Measurements from ENCODE around the gene IL6ST.
"Not testable (repeated sequence)": the region's sequence is repeated elsewhere in the genome, so short reads cannot be mapped to it uniquely, and the experiment has no call there.

The IL6ST gene

GRCh38 chr5:55994495-55994997 lies at the start of gene IL6ST:
TSS of gene IL6ST (minus strand) at chr5:55994963. CDS start at chr5:55976278, 18,685 bp downstream.
- peak; percentile 54 for DNase-seq (ENCODE audit: low spot score)

GRCh38 chr5:56039985-56040384 lies 45.2 kb upstream of the IL6ST start:
- no peak for DNase-seq (ENCODE audit: low spot score)

GRCh38 chr5:56038206-56038605 lies 43.4 kb upstream of the IL6ST start:
- not testable (repeated sequence) for DNase-seq (ENCODE audit: low spot score)

- DNase-seq (ENCODE audit: low spot score), result no peak
Observed at GRCh38 chr5:56037531-56038010, 42.8 kb upstream of the IL6ST start.

GRCh38 chr5:56035394-56035793 lies 40.6 kb upstream of the IL6ST start:
- DNase-seq (ENCODE audit: low spot score), result not testable (repeated sequence)

GRCh38 chr5:56029871-56030630 lies 35.3 kb upstream of the IL6ST start:
- not testable (repeated sequence) for DNase-seq (ENCODE audit: low spot score)

- no peak for DNase-seq (ENCODE audit: low spot score)
Observed at GRCh38 chr5:56029457-56029856, 34.7 kb upstream of the IL6ST start.

- no peak for DNase-seq (ENCODE audit: low spot score)
Observed at GRCh38 chr5:56028708-56029107, 33.9 kb upstream of the IL6ST start.

GRCh38 chr5:56026863-56027300 lies 32.1 kb upstream of the IL6ST start:
- peak; percentile 43 for DNase-seq (ENCODE audit: low spot score)

- no peak for DNase-seq (ENCODE audit: low spot score)
Observed at GRCh38 chr5:56025151-56025885, 30.6 kb upstream of the IL6ST start.

GRCh38 chr5:56024810-56025150 lies 30.0 kb upstream of the IL6ST start:
- DNase-seq (ENCODE audit: low spot score), result no peak

GRCh38 chr5:56023296-56023695 lies 28.5 kb upstream of the IL6ST start:
- no peak for DNase-seq (ENCODE audit: low spot score)

GRCh38 chr5:56019306-56020272 lies 24.8 kb upstream of the IL6ST start:
- no peak for DNase-seq (ENCODE audit: low spot score)

- DNase-seq (ENCODE audit: low spot score), result no peak
Observed at GRCh38 chr5:56018832-56019231, 24.1 kb upstream of the IL6ST start.

- DNase-seq (ENCODE audit: low spot score), result not testable (repeated sequence)
Observed at GRCh38 chr5:56014701-56015100, 19.9 kb upstream of the IL6ST start.

- not testable (repeated sequence) for DNase-seq (ENCODE audit: low spot score)
Observed at GRCh38 chr5:56013939-56014338, 19.2 kb upstream of the IL6ST start.

- DNase-seq (ENCODE audit: low spot score), result no peak
Observed at GRCh38 chr5:56012281-56012963, 17.7 kb upstream of the IL6ST start.

- no peak for DNase-seq (ENCODE audit: low spot score)
Observed at GRCh38 chr5:56011835-56012234, 17.1 kb upstream of the IL6ST start.

- no peak for DNase-seq (ENCODE audit: low spot score)
Observed at GRCh38 chr5:56010431-56010830, 15.7 kb upstream of the IL6ST start.

GRCh38 chr5:56006600-56006999 lies 11.8 kb upstream of the IL6ST start:
- no peak for DNase-seq (ENCODE audit: low spot score)

GRCh38 chr5:56006094-56006493 lies 11.3 kb upstream of the IL6ST start:
- DNase-seq (ENCODE audit: low spot score), result no peak

Measured in LoVo (cell line).